NK-92 treated with Interleukin-12 subunit alpha and Interleukin-12 subunit beta, amount 100 ng/mL, for 24 hours (cell line): ENCODE results near the gene CTSE.

Experiments
- DNase-seq: peaks from one replicate; lab custom pipeline; 2025; lab: John Stamatoyannopoulos, UW

The CTSE gene

DNA sequence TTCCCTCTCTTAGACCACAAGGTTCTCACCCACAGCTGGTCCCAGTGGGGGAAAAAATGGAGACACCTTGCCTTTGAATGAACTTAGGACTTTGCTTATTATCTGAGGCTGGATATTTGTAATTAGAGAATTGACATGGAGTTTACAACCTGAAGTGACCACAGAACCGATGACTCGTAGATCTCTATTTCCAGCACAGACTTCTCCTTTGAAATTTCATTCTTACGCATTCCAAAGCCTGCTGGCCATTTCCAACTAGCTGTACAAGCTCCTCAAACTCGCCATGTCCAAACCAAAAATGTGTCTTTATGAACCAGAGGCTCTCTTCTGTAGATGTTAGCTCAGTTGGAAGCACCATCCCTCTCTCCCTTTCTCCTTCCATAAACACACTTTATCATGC, 32.5 kb downstream of the CTSE start:
- no peak for DNase-seq

- DNase-seq: no peak
Observed at GRCh38 chr1:205990226-205990625, 33.5 kb downstream of the CTSE start.

DNA sequence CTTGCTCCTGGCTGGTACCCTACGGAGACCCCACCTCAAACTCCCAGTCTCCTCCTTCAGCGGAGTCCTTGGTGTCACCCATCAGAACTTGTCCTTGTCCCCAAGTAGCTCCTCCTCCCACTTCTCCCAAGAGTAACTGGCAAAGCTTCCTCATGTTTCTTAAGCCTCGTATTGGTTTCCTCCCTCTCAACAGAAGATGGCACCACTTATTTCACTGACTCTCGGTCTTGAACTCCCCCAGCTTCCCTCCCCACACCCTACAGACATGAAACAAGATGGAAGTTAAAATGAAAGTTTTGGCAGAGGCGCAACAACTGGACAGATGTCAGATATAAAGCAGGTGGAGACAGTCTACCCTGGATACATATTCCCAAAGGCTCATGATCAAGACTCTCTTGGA, 33.9 kb downstream of the CTSE start:
- DNase-seq: no peak

DNA sequence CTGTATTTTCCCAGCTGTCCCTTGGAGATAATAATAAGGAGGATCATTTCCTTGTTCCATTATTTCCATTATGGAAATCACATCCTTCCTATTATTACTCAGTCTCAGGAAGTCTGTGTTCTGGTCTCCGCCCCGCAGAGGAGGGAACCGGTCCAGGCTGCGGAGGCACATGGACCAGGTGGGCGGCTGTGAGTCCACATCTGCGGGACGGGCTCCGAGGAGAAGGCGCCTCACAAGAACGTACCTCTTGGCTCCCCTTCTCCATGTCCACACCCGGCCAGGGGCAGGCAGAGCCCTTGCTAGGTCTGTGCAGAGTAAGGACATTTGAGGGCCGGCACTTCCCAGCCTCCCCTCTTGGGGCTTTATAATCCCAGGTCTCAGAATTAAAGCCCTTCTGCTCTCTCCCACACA, 35.1 kb downstream of the CTSE start:
- no peak for DNase-seq

GRCh38 chr1:205986861-205987260, 36.8 kb downstream of the CTSE start:
- DNase-seq: no peak

GRCh38 chr1:205986292-205986691, 37.4 kb downstream of the CTSE start:
- DNase-seq: no peak

DNA sequence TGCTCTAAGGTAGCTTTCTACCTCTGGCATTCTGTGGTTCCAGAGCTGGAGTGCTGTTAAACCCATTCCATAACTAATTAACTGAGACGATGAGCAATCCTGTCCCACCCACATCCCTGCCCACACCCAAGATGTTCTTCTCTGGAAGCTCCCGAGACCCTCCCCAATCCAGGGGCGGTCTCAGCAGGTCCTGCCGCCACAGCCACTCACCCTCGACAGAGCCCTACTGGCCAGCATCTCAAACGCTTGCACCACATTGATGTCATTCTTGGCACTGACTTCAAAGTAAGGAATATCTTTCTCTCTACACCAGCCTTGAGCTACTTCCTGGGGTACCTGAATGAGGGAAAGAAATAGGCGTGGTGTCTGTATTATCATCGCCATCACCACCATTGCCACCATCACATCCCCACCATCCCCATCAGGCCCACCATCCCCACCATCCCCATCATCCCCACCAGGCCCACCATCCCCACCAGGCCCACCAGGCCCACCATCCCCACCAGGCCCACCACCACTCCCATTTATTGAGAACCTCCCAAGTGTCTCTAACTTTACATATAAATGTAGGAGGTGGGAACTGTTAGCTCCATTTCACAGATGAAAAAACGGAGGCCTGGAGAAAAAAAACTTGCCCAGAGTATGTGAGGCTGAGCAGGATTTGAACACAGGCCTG, 38.2 kb downstream of the CTSE start:
- no peak for DNase-seq

DNA sequence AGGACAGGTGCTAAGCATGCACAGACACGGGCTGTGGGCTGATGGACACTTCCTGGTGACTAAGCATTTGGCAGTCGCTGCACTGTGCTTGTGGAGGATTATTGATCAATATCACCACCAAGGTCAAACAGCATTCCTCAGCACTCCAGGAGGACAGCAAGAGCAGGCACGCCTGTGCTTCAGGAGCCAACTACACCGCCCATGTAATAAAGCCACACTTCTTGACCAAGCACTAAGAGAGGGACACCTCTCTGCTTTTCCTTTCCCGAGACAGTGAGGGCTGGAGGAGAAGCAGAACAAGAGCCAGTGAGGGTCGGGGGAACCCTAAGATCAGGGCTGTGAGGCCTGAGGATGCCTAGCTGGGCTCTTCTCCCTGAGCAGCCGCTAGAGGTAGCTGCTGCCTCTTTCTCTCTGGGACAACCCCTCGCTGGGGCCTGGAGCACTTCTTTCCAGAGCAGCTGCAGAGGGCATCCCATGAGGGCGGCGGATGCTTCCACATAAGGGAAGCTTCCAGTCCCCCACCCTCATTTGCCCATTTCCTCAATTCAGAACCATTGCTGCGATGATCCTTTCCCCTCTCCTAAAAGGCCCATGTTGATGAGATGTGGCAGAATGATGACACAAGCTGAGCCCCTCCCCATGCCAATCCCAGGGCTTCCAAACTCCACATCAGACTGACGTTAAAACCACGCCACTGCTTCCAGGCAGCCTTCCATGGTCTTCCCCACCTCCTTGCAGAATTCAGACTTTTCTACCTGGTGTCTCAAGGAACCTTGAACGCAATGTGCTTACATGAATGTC, 39.6 kb downstream of the CTSE start:
- DNase-seq: no peak

GRCh38 chr1:205981257-205981656, 42.4 kb downstream of the CTSE start:
- no peak for DNase-seq

GRCh38 chr1:205980237-205980870, 43.3 kb downstream of the CTSE start:
- DNase-seq: no peak

DNA sequence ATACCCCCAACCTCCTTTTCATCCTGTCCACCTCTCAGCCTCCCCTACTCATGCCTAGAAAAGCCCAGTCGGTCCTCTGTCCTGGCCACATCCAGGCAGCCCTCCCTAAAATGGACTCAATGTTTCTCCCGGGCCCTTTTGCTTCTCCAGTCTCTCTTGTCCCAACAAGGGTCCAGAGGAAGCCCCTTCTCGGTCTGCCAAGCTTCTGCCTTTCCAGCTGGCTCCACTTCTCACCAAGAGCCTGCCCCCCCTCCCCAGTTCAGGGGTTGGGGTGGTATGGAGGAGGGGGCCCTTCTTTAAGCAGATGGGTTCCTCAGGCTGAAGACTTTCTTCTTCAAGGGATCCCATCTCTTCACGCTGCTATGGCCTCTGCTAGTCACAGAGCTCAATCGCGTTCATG, 44.4 kb downstream of the CTSE start:
- DNase-seq: no peak

DNA sequence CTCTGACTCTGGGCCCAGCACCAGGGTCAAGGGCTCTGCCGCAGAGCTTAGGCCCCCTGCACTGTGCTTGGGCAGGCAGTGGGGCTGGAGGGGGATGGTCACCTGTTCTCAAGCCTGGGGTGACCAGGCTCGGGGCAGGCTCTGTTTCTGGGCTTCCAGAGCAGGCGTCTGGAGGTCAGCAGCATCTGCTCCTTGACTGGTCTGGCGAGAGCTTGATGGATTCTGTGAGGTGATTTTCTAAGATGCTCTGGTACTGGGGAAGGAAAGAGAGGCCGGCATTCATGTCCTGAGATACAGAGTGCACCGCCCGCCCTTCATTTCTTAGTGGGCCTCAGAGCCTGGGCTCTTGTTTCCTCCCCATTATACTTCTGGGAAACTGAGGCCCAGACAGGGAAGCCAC, 45.0 kb downstream of the CTSE start:
- no peak for DNase-seq

- DNase-seq: peak; percentile 54
Observed at GRCh38 chr1:205977402-205978014, 46.2 kb downstream of the CTSE start.

DNA sequence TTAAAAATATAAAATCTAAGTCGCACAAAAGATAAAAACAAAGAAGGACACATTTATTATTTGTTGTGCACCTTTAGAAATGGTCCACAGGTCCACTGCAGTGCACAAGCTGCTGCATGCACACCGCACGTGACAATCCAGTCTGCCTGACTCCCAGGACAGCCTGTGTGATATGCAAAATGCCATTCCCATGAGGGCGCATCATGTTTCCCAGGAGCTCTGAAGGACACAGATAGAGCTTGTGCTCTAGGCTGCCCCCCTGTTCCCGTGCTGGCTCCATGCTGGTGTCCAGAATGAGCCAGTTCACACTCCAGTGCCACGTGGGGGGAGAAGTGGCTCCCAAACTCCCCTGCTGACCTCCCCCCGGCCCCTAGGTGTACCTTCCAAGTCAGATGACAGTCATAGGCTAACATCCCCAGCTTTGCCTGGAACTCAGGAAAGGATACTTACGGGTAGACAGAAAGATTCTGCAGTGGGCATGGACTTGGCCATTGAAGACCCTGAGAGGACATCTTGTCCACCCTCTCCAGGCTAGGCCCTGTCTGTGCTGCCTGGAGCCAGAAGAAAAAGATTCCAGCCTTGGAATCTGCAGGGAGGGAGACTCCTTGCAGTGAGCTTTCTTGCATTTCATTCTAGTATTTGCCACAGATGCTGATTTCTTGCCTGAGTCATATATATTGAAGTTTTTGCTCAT, 46.8 kb downstream of the CTSE start:
- no peak for DNase-seq

DNA sequence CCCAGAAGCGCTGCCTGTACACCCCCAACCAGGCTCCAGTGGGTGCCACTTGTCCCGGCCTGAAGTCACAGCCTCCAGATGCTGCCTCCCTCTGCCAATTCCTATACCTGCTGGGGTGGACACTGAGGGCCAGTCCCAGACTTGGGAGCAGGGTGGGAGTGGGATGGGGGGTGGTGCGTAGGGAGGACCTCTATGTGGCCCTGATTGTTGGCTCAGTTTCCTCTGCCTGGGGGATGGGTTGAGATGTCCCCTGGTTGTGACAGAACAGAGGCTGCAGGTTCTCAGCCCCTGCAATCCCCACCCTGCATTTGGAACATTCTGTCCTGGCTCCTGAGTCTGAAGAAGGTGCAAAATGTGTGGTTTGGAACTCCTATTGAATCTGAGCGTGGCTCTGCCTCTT, 47.7 kb downstream of the CTSE start:
- DNase-seq: no peak

GRCh38 chr1:205975387-205975998, 48.2 kb downstream of the CTSE start:
- DNase-seq: no peak

GRCh38 chr1:205974712-205975111, 49.0 kb downstream of the CTSE start:
- no peak for DNase-seq

GRCh38 chr1:205973377-205974232, 50.1 kb downstream of the CTSE start:
- DNase-seq: no peak

DNA sequence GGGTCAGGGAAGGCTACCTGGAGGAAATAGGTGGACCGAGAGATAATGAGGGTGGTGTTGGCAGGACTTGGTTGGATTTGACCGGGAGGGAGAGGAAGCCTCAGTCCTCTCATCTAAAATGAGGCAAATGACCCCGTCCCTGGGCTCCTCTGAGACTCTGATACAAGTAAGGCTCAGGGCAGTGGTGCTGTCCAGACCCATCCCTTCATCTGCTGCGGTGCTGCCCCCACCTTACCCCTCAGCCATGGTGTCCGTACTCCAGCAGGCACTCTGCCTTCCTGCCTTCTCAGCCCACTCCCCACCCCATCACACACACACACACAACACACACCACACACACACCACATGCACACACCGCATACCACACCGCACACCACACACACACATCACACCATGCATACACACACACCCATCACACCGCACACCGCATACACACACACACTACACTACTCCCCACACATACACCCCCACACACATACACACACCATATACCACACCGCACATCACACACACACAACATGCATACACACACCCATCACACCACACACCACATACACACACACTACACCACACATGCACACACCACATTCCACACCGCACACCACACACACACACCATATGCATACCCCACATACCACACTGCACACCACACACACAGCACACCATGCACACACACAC, 51.1 kb downstream of the CTSE start:
- DNase-seq: no peak

- no peak for DNase-seq
Observed at GRCh38 chr1:205972081-205972480, 51.6 kb downstream of the CTSE start.
